ENCODE measurements around the gene ZNF609.
"Not testable (repeated sequence)": the region's sequence is repeated elsewhere in the genome, so short reads cannot be mapped to it uniquely, and the experiment has no call there.

ZNF609 gene

DNA sequence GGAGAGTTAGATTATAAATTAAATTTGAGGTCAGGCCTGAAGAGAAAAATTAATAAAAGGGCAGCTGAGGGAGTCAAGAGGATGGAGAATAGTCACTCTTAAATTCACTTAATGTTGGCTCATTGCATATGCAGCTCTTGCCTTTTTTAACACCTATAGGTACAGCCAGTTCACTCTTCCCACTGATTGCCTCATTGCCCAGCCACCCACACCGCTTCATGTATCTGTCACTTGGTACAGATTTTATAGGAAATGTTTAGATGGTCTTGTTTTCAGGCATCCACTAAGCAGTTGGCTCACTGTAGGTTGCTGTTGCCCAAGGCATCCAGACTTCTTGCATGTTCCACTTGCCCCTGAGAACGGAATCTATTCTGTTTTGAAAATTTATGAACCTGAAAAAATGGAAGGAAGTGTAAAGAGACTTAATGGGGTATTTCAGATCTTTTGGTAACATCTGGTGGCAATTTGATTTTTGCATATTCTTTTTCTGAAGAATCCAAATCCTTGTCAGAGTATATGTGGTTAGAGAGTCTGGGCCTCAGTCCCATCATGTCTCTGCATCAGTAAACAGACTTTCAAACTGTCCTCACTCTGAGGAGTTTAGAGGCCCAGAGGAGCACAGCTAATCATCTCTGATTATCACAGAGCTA is 163.1 kb downstream of the ZNF609 start:
- no peak for DNase-seq

- no peak for DNase-seq
These were observed 163.9 kb downstream of the ZNF609 start for GRCh38 chr15:64624242-64624641.

- no peak for DNase-seq
These were observed 168.7 kb downstream of the ZNF609 start for GRCh38 chr15:64629063-64629462.

GRCh38 chr15:64630396-64631107 is 170.2 kb downstream of the ZNF609 start:
- DNase-seq, result no peak

- not testable (repeated sequence) for DNase-seq
These were observed 172.3 kb downstream of the ZNF609 start for GRCh38 chr15:64632639-64633038.

DNA sequence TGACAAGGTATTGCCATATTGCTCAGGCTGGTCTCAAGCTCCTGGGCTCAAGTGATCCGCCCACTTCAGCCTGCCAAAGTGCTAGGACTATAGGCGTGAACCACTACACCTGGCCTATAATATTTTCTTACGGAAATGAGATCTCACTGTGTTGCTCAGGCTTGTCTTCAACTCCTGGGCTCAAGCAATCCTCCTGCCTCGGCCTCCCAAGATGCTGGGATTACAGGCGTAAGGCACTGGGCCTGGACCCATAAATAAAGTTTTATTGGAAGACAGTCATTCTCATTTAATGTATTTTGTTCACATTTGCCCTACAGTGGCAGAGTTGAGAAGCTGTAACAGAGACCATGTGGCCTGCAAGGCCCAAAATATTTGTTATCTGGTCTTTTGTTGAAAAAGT is 173.0 kb downstream of the ZNF609 start:
- no peak for DNase-seq

GRCh38 chr15:64634027-64634426 is 173.6 kb downstream of the ZNF609 start:
- DNase-seq, result peak; percentile 59 to 78

DNA sequence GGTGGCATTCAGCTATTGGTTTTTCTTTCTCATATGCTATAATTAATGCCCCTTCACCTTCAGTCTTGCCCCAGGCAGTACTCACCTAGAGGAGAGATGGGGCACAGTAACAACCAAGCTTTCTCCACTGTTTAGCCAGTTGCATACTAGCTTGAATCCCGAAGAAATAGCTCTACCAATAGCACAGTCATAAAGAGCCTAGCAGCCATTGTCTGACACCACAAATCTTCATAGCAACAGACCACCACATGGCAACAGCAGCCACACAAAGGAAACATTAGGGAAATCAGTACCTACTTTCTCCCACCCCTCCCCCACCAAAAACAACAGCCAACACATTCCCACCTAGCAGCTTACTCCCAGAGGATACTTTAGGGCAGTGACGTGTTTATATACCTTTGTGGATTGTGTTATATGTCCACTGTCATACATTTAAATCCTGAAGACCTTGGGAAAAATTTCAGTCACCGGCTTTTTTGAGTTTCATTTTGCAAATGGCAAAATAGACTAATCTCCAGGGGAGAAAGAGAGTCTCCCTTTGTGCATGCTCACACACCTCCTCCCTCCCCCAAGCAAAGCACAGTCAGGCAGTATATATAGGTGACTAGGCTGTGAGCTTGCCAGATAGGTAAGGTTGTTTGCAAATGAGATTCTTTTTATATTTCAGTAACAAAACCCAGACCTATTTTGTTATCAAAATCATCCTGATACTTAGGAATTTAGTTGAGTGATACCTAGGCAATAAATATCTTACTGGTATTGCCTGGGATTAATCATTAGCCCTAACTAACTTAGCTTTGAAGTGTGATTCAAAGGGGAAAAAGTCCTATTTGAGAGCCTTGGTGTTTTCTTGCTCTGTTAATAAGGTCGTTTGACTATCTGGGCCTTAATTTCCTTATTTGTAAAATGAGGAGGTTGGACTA is 174.5 kb downstream of the ZNF609 start:
- peak; percentile 66 to 79 for DNase-seq

- DNase-seq, result peak; percentile 71 to 86
These were observed 175.4 kb downstream of the ZNF609 start for GRCh38 chr15:64635499-64636495.

GRCh38 chr15:64636556-64636955 is 176.2 kb downstream of the ZNF609 start:
- DNase-seq, result no peak

DNA sequence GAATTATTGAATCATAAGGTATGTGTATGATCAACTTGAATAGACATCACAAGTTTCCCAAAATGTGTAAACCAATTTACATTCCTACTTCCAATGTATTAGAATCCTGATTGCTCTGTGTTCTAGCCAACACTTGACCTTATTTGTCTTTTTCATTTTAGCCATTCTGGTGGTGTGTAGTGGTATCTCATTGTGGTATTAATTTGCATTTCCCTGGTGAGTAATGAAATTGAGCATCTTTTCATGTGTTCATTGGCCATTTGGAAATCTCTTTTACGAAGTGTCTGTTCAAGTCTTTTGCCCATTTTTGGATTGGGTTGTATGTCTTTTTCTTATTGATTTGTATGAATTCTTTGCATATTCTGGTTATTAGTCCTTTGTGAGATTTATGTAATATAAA is 177.0 kb downstream of the ZNF609 start:
- DNase-seq, result no peak

DNA sequence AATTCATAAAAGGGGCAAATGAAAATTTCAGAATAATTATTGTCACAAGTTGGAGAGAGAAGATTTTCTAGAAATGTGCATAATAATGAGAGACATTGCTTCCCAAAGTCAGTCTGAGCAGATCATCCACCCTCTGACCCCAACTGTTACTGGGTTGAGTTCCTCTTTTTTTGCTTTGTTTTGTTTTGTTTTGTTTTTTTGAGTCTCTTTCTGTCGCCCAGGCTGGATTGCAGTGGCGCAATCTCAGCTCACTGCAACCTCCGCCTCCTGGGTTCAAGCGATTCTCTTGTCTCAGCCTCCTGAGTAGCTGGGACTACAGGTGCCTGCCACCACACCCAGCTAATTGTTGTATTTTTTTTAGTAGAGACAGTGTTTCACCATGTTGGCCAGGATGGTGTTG is 179.4 kb downstream of the ZNF609 start:
- DNase-seq, result not testable (repeated sequence)

DNA sequence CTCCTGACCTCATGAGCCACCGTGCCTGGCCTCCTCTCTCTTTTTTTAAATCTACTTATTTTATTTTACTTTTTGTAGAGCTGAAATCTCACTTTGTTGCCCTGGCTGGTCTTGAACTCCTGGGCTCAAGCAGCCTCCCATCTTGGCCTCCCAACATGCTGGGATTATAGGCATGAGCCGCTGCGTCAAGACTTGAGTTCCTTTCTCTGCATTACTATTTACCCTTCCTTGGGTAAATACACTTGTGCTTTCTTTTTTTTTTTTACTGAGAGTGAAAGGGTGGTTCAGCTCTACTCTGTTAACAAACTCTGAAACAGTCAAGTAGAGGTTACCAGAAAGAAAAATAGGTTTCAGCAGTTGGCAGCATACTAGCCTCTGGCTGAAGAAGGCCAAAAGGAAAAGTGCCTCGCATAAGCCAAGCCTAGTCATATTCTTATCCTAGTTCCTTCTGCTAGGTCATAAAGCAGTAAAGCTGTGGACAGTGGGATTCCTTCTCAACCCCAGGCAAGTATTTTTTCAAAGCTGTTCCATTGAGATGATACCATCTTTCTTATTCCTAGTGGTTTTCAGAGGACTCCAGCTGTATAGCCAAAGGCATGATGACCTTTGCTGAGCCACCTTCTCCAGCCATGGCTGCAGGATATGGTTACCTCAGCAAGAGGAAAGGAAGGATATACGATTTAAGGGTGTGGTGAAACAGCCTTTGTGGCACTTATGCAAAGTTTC is 179.9 kb downstream of the ZNF609 start:
- no peak for DNase-seq

DNA sequence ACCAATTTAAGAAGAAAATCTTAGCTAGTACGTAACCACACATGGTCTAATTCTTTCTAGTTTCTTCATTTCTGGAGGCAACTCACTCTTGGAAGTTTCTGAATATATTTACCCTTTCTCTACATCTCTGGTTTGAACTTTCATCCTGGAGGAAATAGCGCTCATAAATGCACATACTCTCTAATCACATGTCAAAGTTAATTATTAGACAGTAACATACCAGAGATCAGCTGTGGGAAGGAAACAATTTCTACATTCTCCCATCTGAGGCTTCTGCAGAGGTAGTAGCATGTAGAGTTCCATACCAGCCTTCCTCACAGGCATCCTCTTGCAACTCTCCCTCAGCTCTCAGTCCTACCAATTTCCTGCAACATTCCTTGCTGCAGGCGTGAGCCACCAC is 182.5 kb downstream of the ZNF609 start:
- DNase-seq, result no peak

GRCh38 chr15:64643685-64644084 is 183.3 kb downstream of the ZNF609 start:
- DNase-seq, result no peak

- not testable (repeated sequence) for DNase-seq
These were observed 184.4 kb downstream of the ZNF609 start for GRCh38 chr15:64644811-64645210.

DNA sequence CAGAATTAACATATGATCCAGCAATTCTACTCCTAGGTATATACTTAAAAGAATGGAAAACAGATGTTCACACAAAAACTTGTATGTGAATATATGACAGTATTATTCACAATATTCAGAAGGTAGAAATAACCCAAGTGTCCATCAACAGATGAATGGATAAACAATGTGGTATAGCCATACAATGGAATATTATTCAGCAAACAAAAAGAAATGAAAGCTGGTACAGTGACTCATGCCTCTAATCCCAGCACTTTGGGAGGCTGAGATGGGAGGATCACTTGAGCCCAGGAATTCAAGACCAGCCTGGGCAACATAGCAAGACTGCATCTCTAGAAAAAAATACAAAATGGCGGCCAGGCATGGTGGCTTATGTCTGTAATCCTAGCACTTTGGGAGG is 185.6 kb downstream of the ZNF609 start:
- DNase-seq, result no peak

DNA sequence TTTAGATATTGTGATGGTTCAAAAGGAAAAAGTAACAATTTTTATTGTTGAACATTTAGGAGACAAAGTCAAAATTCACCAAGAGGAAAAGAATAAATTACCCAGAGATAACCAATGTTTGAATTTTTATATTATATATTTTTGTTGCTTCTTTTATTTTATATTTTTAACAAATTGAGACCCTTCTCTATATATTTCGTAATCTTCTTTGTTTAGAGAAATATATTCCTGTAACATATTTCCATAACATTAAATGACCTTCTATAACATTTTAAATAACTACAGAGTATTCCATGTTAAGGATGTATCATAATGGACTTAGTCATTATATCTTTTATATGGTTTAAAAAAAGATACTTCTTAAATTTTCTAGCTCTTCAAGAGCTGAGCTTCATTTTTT is 187.0 kb downstream of the ZNF609 start:
- no peak for DNase-seq

GRCh38 chr15:64650552-64650951 is 190.2 kb downstream of the ZNF609 start:
- DNase-seq, result no peak

GRCh38 chr15:64651601-64652191 is 191.3 kb downstream of the ZNF609 start:
- peak in 1 of 2 experiments; percentile 51 for DNase-seq

DNA sequence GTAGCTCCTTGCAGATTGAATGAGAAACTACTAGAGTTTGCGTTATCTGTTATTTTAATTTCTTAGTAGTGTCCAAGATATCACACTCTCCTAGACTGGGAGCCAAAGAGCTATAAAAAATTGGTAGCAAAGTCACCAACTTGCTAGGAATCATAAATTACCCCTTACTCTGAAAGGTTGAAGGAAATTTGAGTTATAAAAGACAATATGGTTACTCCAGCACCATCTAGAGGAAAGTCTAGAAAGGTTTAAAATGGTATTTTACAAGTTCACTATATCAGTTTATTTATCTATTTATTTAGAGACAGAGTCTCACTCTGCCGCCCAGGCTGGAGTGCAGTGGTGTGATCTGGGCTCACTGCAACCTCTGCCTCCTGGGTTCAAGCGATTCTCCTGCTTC is 193.4 kb downstream of the ZNF609 start:
- peak in 1 of 2 experiments; percentile 9 for DNase-seq

All from NCI-H2081 (cell line).